Choroid plexus epithelial cell (primary cell): ENCODE data around the gene DEFB112.

Experiments used
- DNase-seq: peaks from one replicate; pipeline ENCODE4 v3.0.0-alpha.2; 2010; ENCODE audit warnings: low read depth
- H3K4me3 ChIP-seq: 2 replicates; pipeline ENCODE4 v1.5.1; 2011; ENCODE audit warnings: low read depth, mild to moderate bottlenecking, control low read depth, low read length, moderate library complexity
- CTCF ChIP-seq: conservative IDR thresholded peaks from 2 replicates; pipeline ENCODE4 v1.5.1; 2011; ENCODE audit warnings: low read depth, mild to moderate bottlenecking, control low read depth, inconsistent platforms, low read length, moderate library complexity

The DEFB112 gene

GRCh38 chr6:50049829-50050228, at the start of gene DEFB112:
TSS of gene DEFB112 (minus strand) at chr6:50049929. CDS start at chr6:50049869, 60 bp downstream.
- no peak for DNase-seq
- no peak within 1 kb of the TSS for H3K4me3 ChIP-seq
- TF ChIP-seq CTCF = no peak

GRCh38 chr6:50098641-50098993, 48.9 kb upstream of the DEFB112 start:
- H3K4me3 ChIP-seq = no peak overlapping the region
- DNase-seq = no peak
- TF ChIP-seq CTCF = no peak

GRCh38 chr6:50097966-50098640, 48.4 kb upstream of the DEFB112 start:
- DNase-seq = no peak
- no peak overlapping the region for H3K4me3 ChIP-seq
- no peak for TF ChIP-seq CTCF

GRCh38 chr6:50096296-50096695, 46.6 kb upstream of the DEFB112 start:
- DNase-seq = no peak
- no peak overlapping the region for H3K4me3 ChIP-seq
- TF ChIP-seq CTCF = no peak

GRCh38 chr6:50093938-50094272, 44.2 kb upstream of the DEFB112 start:
- TF ChIP-seq CTCF = no peak
- DNase-seq = no peak
- H3K4me3 ChIP-seq = no peak overlapping the region

- no peak for DNase-seq
- no peak for TF ChIP-seq CTCF
- H3K4me3 ChIP-seq = no peak overlapping the region
These were observed 43.6 kb upstream of the DEFB112 start for GRCh38 chr6:50093116-50093937.

- TF ChIP-seq CTCF = no peak
- no peak for DNase-seq
- H3K4me3 ChIP-seq = no peak overlapping the region
These were observed 41.9 kb upstream of the DEFB112 start for GRCh38 chr6:50091641-50092040.
